HL-60 (cell line): ENCODE data around the gene PDRG1.

Experiments used
- CTCF ChIP-seq: IDR thresholded peaks from one replicate; pipeline ENCODE4 v1.5.1; 2011; ENCODE audit warnings: low read length, control low read depth, inconsistent platforms; ENCODE audit not compliant: insufficient read depth
- GABPA ChIP-seq: IDR thresholded peaks from 2 replicates; pipeline ENCODE4 v1.6.1; 2012; ENCODE audit warnings: low read depth
- POLR2AphosphoS5 ChIP-seq: IDR thresholded peaks from 2 replicates; pipeline ENCODE4 v1.6.1; 2012; ENCODE audit warnings: low read depth

GRCh38 chr20:31948008-31948407 lies 3.8 kb downstream of the PDRG1 start:
- TF ChIP-seq CTCF (no peak), POLR2AphosphoS5 (no peak), GABPA (no peak)
